Hematopoietic multipotent progenitor cell treated with erythropoietin and hydrocortisone succinate and interleukin-3 and kit ligand, for 15 days (in vitro differentiated cells): ENCODE data around the gene RIMS4.

Source experiments
- DNase-seq: peaks from one replicate; pipeline ENCODE4 v3.0.0-alpha.2; 2015; ENCODE audit warnings: low spot score

RIMS4 gene

DNA sequence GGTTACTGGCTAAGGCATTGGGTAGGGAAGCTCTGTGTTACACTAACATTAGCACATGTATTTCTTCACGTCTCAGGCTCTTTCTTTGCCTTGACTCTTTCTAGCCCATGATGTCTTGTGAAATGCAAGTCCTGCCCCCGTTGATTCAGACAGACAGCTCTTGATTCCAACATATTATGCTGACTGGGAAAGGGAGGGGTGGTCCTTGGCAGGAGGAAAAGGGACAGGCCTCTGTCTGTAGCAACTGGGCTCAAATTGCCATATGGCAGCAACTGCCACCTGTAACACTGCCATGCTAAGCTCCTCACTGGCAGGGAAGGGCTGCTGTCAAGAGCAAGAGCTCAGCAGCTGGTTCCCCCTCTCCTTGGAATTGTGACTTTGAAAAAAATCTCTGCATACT lies 70.4 kb downstream of the RIMS4 start:
- no peak for DNase-seq

DNA sequence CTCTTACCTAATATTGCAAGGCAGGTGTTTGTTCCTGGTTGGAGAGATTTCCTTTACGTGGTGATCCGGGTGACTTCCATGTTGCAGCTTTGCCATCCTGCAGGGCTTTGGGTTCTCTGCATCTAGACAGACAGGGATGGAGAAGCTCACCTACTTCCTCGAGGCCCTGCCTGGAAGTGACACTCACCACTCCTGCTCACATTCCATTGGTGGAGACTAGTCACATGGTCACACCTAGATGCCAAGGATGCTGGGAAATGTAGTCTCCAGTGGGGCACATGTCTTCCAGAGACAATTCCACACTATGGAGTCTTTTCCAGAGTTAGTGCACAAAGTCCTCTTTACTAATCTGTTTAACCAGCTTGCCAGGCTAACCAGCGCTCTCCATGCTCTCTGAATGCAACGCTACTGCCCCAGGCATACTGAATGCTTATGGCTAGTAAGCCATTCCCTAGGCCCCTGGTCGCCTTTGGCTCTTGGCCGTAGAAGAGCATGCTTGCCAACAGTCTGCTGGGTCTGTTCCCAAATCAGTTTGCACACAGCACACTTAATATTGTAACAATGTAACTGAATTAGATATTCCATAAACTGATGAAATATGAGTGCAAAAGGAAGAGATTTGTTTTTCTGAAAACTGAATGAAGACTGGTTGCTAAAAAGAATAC lies 71.4 kb downstream of the RIMS4 start:
- DNase-seq: peak; percentile 38

DNA sequence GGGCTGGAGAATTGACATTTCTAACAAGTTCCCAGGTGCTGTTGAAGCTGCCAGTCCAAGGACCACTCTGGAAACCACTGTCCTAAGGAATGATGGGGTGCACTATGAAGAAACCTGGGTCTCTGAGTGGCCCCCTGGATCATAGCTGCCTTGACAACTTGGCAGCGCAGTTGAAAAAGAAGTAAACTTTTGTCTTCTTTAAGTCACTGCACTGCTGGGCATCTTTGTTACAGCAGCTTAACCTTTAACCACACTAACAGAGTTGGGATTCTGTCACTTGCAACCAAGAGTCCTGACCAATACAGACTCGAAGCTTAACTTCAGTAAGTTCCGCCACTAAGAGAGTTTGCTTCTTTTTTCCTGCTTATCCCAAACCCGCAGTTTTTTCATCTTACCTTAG lies 73.2 kb downstream of the RIMS4 start:
- no peak for DNase-seq

DNA sequence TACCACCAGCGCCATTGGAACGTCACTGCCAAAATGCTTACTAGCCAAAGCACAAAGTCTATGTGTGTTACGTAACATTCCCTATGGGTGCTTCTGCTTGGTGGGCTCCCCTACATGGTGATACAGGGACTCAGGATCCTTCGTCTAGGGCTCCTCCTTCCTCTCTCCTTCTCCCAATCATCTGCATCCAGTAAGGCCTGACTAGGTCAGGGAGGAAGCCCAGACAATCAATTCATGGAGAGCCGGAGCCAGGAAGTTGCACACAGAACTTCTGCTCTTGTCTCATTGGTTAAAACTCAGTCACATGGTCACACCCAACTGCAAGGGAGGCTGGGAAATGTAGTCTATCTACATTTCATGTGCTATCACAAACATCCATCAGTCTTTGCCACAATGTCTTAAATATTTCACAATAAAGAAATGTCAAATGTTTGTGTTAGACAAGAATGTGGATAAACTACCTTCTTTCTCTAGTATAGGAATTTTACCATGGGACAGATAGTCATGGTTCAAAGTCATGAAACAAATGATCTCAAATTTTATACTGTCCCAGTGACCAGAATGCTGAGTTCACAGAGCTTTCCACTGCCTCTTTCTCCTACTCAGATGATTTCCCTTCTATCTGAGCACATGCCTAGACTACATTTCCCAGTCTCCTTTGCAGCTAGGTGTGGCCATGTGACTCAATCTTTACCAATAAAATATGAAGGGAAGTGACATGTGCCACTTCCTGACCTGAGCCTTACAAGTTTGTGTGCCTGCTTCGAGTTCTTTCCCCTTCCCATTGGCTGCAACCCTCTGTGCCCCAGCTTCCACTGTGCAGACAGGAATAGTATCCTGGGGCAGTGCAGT lies 74.0 kb downstream of the RIMS4 start:
- DNase-seq: peak; percentile 23

DNA sequence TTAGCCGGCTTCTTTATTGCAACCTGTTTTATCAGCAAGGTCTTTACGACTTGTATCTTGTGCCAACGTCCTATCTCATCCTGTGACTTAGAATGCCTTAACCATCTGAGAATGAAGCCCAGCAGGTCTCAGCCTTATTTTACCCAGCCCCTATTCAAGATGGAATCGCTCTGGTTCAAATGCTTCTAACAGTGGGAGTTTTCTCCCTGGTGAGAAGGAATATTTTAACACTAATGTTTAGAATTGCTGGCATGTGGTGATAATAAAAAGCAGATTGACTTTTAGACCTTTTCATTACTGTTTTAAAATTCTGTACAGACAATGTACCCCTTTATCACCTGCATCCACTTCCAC lies 74.6 kb downstream of the RIMS4 start:
- no peak for DNase-seq

DNA sequence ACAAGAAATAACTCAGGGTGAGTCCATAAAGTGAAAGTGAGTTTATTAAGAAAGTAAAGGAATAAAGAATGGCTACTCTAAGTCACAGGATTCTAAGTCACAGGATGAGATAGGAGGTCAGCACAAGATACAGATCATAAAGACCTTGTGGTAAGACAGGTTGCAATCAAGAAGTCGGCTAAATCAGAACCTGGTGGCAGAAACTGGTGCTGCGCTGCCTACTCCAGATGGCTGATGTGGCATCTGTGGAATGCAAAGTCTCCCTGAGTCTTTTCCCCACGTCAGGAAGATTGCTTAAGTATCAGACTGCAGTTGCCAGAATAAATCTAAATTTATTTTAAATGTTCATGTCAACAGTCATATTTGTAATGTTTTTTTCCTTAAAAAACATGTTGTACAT lies 75.4 kb downstream of the RIMS4 start:
- DNase-seq: no peak

DNA sequence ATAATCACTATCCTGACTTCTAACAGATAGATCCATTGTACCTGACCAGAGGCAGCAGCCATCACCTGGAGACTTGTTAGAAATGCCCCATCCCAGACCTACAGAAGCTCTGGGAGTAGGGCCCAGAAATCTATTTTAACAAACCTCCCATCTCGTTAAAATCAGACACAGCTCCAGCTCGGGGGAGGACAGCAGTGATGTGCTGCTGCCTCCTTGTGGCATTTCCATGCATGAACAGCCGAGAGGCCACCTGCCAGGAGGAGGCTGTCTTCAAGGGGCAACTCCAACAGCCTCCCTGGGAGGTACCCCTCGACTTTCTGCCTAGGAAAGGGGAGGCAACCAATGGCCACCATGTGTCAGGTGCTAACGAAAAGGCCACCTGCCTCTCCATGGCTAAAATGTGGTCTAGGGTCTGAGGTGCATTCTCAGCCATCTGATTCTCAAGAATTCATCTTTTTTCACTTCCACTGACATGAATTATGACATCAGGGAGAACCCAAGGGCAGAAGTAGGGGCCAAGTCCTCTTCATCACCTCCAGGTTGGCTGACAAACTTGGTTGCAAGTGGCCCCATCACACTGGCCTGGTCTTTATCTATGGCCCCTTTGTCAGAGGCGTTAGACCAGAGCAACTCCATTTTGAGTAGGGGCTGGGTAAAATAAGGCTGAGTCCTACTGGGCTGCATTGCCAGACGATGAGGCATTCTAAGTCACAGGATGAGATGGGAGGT lies 76.8 kb downstream of the RIMS4 start:
- peak; percentile 41 for DNase-seq

DNA sequence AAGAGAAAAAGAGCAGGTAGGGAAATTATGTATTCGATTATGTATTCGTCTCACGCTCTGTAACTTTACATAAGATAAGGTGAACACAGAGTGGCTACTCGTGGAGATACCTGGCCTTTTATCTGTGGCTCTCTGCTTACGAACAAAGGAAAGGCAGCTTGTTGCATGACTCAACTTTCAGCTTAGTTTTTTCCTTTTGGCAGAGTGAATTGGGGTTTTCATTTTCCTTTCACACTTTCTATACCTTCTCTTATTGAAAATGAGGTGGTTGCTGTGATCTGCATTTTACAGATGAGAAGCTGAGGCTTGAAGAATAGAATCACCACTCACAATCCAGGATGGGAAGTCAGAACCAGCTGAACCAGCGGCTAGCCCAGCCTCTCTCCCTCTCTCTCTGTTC lies 78.0 kb downstream of the RIMS4 start:
- DNase-seq: no peak

DNA sequence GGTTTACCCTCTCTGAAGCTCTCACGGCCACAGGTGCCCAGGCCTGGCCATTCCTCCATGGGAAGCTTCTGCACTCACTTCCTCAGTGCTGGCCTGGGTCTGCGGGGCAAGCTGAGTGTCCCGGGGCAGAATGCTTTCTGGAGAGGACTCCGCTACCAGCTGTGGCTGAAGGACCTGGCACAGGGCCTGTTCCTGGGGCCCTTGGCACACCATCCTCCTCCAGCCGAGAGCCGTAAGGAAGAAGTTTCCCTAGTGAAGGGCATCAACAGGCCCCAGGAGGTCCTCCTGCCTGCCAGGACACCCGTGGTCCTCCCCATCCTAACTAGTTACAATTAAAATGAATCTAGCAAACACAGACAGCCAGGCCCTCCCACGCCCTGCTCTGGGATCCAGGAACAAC lies 78.7 kb downstream of the RIMS4 start:
- no peak for DNase-seq

DNA sequence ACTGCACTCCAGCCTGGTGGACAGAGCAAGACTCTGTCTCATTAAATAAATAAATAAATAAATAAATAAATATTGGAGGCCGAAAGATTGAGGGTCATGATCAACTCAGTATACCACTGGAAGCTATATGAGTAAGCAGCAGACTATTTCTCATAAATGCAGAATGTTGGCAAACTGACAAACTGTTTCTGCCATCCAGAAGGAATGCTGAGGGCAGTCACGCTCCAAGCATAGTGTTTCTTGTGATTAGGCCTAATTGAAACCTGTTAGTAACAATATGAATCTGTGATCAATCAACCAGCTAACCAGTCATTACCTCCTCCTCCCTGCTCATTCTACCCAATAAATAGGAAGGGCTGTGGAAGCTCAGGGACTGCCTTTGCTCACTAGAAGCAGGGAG lies 79.9 kb downstream of the RIMS4 start:
- no peak for DNase-seq

DNA sequence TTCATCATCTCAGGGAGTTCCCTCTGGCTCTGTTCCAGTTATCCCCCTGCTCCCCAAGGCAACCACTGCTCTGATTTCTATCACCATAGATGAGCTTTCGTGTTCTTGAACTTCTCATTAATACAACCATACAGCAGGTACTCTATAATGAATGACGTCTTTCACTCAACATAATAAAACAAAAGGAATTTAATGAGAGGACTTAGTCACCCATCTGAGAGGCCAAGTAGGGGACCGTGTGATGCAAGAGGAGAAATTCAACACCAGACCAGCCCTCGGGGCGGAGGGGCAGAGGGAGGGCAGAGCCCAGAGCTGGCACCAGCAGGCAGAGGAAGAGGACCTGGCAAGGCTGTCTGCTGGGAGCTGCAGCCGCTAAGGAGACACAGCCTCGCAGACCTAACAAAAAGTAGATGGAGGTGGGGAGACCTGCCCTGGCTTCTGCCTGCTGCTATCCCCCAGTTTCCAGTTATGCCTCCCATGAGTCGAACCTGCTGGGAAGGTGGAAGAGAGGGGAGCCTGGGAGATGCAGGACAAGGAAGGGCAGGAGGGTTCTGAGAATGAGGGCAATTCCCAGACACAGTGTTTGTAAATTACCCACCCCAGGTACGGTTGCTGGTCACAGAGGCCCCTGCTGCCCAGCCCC lies 81.4 kb downstream of the RIMS4 start:
- DNase-seq: no peak

DNA sequence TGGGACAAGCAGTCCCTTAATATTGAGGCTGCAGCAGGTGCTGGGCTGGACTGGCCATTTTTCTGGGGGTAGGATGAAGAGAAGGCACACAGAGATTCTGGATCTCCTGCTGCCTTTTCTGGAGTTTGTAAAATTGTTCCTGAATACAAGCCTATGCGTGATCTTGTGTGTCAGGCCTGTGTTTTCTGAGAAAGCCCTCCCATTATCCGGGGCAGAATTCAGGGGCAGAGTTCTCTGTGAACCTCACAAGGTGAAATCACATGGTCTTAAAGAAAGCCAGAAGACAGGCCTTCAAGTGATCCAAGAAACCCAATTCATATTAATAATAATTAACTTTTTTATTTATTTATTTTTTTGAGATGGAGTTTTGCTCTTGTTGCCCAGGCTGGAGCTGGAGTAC lies 82.7 kb downstream of the RIMS4 start:
- DNase-seq: no peak

DNA sequence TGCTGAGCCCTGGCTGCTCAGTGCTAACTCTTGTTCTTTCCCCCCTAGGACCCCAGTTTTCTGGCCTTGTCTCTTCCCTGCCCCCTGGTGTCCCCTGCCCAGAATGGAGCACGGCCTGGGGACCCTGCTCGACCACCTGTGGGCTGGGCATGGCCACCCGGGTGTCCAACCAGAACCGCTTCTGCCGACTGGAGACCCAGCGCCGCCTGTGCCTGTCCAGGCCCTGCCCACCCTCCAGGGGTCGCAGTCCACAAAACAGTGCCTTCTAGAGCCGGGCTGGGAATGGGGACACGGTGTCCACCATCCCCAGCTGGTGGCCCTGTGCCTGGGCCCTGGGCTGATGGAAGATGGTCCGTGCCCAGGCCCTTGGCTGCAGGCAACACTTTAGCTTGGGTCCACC lies 83.3 kb downstream of the RIMS4 start:
- no peak for DNase-seq

DNA sequence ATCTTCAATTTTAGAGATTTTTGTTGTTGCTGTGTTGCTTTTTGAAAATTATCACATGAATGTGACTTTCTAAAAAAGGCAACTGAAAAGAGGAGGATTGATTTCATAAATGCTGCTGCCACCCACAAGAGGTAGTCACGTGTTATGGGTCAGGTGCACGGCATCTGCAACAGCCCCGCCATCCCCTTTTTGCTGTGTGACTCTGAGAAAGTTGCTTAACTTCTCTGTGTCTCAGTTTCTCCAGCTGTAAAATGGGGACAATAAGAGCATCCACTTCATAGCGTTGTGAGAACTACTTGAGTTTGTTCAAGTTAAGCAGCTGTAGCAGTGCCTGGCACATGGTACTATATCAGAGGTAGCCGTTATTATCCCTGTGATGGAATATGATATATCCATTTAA lies 84.5 kb downstream of the RIMS4 start:
- DNase-seq: no peak

DNA sequence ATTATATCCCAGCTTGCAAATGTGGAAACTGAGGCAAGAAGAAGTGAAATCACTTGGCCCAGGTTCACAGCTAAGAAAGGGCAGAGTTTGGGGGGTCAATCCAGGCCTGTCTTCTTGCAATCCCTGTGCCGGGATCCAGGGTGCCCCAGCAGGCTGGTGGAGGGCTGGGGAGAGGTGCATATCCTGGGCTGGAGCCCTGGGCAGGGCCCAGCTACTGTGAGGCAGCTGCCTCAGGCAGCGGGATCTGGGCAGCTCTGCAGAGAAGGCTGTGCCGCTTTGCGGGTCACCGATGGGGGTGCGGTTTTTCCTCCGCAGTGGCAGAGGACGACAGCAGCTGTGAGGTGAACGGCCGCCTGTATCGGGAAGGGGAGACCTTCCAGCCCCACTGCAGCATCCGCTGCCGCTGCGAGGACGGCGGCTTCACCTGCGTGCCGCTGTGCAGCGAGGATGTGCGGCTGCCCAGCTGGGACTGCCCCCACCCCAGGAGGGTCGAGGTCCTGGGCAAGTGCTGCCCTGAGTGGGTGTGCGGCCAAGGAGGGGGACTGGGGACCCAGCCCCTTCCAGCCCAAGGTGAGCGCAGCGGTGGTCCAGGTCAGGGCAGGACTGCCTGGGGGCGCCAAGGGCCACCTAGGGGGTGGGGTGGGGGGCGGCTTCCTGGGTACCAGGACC lies 85.8 kb downstream of the RIMS4 start:
- DNase-seq: no peak

DNA sequence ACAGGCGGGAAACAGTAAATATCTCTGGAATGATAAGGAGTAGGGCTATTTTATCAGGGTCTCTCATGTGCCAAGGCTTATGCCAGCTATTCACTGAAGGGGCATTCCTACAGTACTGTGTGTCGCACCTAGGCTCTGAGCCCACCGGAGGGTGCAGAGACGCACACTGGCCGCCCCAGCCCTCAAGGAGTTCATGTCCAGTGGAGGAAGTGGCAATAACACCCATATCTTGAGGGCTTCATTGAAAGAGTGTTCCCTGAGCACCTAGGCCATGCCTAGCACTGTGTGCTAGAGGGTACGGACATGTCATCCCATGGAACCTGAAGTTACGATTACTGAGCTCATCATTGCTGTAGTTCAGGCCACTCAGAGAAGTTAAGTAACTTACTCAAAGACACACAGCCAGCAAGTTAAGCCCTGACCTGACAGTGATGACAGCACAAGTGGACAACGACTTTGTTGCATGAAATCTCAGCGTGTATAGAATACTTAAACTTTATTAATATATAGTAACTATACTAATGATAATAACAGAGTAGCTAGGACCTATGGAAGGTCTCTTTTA lies 86.5 kb downstream of the RIMS4 start:
- DNase-seq: no peak

DNA sequence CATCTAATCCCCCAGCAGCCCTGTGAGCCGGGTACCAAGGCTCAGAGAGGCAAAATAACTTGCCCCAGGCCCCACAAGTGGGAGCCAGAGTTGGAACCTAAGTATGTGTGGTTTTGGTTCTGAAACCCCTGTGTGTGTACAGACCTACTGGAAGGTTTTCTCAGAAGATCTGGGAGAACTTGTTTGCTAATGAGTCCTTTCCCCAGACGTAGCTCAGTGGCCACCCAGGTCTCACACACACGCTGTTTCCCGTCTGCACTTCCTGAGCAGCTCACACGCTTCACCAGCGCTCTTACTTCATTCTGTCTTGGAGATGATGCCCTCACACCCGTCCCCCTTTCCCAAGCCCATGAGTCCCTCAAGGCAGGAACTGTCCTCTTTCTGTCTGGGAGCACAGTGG lies 87.0 kb downstream of the RIMS4 start:
- no peak for DNase-seq

DNA sequence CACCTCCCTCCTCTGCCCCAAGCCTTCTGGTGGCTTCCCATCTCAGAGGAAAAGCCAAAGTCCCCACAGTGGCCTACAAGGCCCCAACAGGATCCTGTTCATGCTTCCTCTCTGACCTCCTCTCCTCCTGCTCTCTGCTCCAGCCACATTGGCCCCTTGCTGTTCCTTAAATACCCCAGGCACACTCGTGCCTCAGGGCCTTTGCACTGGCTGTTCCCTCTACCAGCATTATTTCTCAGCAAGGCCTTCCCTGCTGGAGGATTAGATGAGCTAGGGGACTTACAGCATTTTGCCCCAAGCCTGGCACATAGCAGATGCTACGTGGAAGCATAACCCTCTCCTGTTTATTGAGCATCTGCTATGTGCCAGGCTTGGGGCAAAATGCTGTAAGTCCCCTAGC lies 87.4 kb downstream of the RIMS4 start:
- no peak for DNase-seq

DNA sequence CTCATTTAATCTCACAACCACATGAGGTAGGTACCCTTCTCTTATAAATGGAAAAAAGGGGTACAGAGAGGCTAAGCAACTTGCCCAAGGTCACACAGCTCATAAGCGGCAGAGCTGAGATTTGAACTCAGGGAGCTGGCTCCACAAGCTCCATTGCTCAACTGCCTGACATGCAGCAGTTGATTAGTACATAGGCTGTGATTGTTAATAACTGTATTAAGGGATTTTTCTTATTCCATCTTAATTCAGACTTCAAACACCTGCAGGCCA lies 88.6 kb downstream of the RIMS4 start:
- DNase-seq: no peak

DNA sequence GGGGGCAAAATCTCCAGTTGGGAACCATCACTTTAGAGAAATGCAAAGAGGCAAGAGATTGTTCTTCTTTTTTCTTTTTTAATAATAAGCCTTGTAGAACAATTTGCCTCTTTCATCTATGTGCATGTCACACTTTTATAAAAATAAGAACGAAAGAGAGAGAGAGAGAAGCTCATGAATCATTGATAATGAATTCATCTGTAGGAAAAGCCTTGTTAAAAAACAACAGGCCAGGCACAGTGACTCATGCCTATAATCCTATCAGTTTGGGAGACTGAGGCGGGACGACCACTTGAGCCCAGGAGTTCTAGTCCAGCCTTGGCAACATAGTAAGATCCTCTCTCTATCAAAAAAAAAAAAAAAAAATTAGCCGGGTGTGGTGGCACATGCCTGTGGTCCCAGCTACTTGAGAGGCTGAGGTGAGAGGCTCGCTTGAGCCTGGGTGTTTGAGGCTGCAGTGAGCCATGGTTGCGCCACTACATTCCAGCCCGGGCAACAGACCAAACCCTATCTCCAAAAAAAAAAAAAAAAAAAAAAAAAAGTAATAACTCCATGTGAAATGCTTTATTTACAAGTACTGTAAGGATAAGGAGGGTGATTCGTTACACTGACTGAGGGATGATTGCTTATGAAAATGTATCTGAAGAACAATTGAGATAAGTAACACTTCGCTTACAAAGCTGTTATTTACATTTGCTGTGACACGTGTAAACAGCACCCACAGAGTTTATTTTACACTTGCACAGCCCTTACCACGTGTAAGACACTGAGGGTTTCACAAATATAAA lies 89.2 kb downstream of the RIMS4 start:
- DNase-seq: no peak

DNA sequence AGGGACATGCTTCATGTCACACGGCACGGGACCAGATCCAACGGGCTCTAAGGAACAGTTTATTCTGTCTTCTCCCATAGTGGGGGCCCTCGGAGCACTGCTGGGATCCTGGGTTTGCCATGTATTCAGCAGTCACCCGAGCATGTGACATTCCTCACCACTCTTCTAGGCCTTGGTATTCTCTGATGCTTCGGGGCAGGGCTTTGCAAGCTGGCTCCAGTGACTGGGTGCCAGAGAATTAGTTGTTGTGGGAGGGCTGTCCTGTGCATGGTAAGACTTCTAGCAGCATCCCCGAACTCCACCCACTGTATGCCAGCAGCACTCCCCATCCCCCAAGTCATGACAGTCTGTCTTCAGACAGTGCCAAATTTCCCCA lies 89.7 kb downstream of the RIMS4 start:
- DNase-seq: no peak
